Hepatocyte (in vitro differentiated cells): Measurements from ENCODE around the gene LCMT2. TPM values are rescaled to one million over a fixed set of nuclear protein-coding genes. Genes with fewer than 3 reads are reported as not detected.

ENCODE experiments used
- DNase-seq: peaks from one replicate; pipeline ENCODE4 v3.0.0-alpha.2; 2016; ENCODE audit warnings: low spot score
- H2AFZ ChIP-seq: fragments of 200-600 bp; sonication (generic); 2 replicates; pipeline ENCODE4 v1.6.0; 2016; ENCODE audit warnings: antibody characterized with exemption, mild to moderate bottlenecking
- H3K27ac ChIP-seq: fragments of 200-600 bp; sonication (generic); 2 replicates; pipeline ENCODE4 v1.5.1; 2016; ENCODE audit warnings: mild to moderate bottlenecking
- H3K27me3 ChIP-seq: fragments of 200-600 bp; sonication (generic); 2 replicates; pipeline ENCODE4 v1.6.1; 2016
- H3K36me3 ChIP-seq: fragments of 200-600 bp; sonication (generic); replicated peaks from 2 replicates; pipeline ENCODE4 v1.5.1; 2016; ENCODE audit warnings: low read depth; ENCODE audit not compliant: insufficient read depth
- H3K4me1 ChIP-seq: fragments of 200-600 bp; sonication (generic); 2 replicates; pipeline ENCODE4 v1.5.1; 2016; ENCODE audit warnings: mild to moderate bottlenecking, moderate library complexity; ENCODE audit not compliant: insufficient read depth
- H3K4me2 ChIP-seq: fragments of 200-600 bp; sonication (generic); 2 replicates; pipeline ENCODE4 v1.6.0; 2016
- H3K4me3 ChIP-seq: fragments of 200-600 bp; sonication (generic); 2 replicates; pipeline ENCODE4 v1.5.1; 2016; ENCODE audit warnings: mild to moderate bottlenecking
- H3K79me2 ChIP-seq: fragments of 200-600 bp; sonication (generic); 2 replicates; pipeline ENCODE4 v1.6.0; 2017; ENCODE audit warnings: mild to moderate bottlenecking
- H3K9me2 ChIP-seq: fragments of 200-600 bp; sonication (generic); replicated peaks from 2 replicates; pipeline ENCODE4 v1.6.0; 2017; ENCODE audit warnings: mild to moderate bottlenecking; ENCODE audit not compliant: insufficient read depth
- H3K9me3 ChIP-seq: fragments of 200-600 bp; sonication (generic); 2 replicates; pipeline ENCODE4 v1.5.1; 2016; ENCODE audit warnings: low read depth, mild to moderate bottlenecking
- H4K20me1 ChIP-seq: fragments of 200-600 bp; sonication (generic); 2 replicates; pipeline ENCODE4 v1.6.0; 2016; ENCODE audit warnings: mild to moderate bottlenecking; ENCODE audit not compliant: insufficient read depth, poor library complexity, severe bottlenecking
- CTCF ChIP-seq: fragments of 200-600 bp; sonication (generic); IDR thresholded peaks from 2 replicates; pipeline ENCODE4 v1.5.1; 2016; ENCODE audit warnings: antibody characterized with exemption, mild to moderate bottlenecking; ENCODE audit not compliant: poor library complexity
- EZH2 ChIP-seq: fragments of 200-600 bp; sonication (generic); IDR thresholded peaks from 2 replicates; pipeline ENCODE4 v1.6.1; 2016; ENCODE audit warnings: antibody characterized with exemption, mild to moderate bottlenecking, borderline replicate concordance
- EZH2phosphoT487 ChIP-seq: fragments of 200-600 bp; sonication (generic); IDR thresholded peaks from one replicate; pipeline ENCODE4 v1.6.1; 2018; ENCODE audit warnings: antibody characterized with exemption, mild to moderate bottlenecking, low read depth, moderate library complexity; ENCODE audit not compliant: unreplicated experiment, severe bottlenecking
- WGBS: methylation state at CpG from one replicate; pipeline ENCODE4 v1.1.6; 2016; ENCODE audit warnings: low lambda C conversion rate; ENCODE audit errors: missing lambda C conversion rate; 5-methylcytosine and 5-hydroxymethylcytosine counted together
- polyA plus RNA-seq: library from polyadenylated mRNA; unstranded; fragments of >200 nt; fragmentation: Nextera tagmentation; extraction: Ambion mirVana; gene quantifications from 2 replicates; pipeline ENCODE4 v1.2.1, GENCODE V29; 2016
- total RNA-seq: library from RNA; depleted of rRNA; stranded (reverse); fragments of >200 nt; gene quantifications from 2 replicates; pipeline ENCODE4 v1.2.3, GENCODE V29; 2014

The LCMT2 gene
- total and polyA plus RNA-seq, 2 experiments from 2014 or later, result 6.3 to 9.1 TPM

- TF ChIP-seq CTCF, result no peak
- H3K27ac ChIP-seq, result no peak within 1 kb of the TSS
- no peaks in the 10 kb centered on the region for H3K79me2 ChIP-seq
- H4K20me1 ChIP-seq, result no peaks in the 10 kb centered on the region
- H3K9me2 ChIP-seq, result no peaks in the 10 kb centered on the region
- H3K4me1 ChIP-seq, result no peaks in the 10 kb centered on the region
- WGBS, result 90% methylated on average over 11 of the region's 11 CpGs
- DNase-seq, result no peak
- H3K27me3 ChIP-seq, result peaks cover 2% of the 10 kb centered on the region
- no peaks in the 10 kb centered on the region for H3K36me3 ChIP-seq
- no peak within 1 kb of the TSS for H2AFZ ChIP-seq
- no peak within 1 kb of the TSS for H3K4me2 ChIP-seq
- no peak within 1 kb of the TSS for H3K4me3 ChIP-seq
- H3K9me3 ChIP-seq, result no peaks in the 10 kb centered on the region
Measured at GRCh38 chr15:43302205-43302817, 28.1 kb downstream of the LCMT2 start, which contains the start of gene TGM7. Gene TGM7, minus strand, starts transcription at chr15:43302255.

- H3K9me3 ChIP-seq, result no peaks in the 10 kb centered on the region
- no peaks in the 10 kb centered on the region for H3K9me2 ChIP-seq
- no peak overlapping the region for H2AFZ ChIP-seq
- no peak overlapping the region for H3K4me2 ChIP-seq
- H4K20me1 ChIP-seq, result no peaks in the 10 kb centered on the region
- H3K36me3 ChIP-seq, result no peaks in the 10 kb centered on the region
- H3K79me2 ChIP-seq, result no peaks in the 10 kb centered on the region
- no peak for DNase-seq
- H3K27ac ChIP-seq, result no peak overlapping the region
- peaks cover 7% of the 10 kb centered on the region for H3K27me3 ChIP-seq
- H3K4me3 ChIP-seq, result no peak overlapping the region
- H3K4me1 ChIP-seq, result no peaks in the 10 kb centered on the region
- TF ChIP-seq EZH2phosphoT487 (no peak), CTCF (no peak), EZH2 (no peak)
Measured at GRCh38 chr15:43299884-43300283, 30.5 kb downstream of the LCMT2 start.

- H3K27me3 ChIP-seq, result peaks cover 12% of the 10 kb centered on the region
- H4K20me1 ChIP-seq, result no peaks in the 10 kb centered on the region
- H3K9me2 ChIP-seq, result no peaks in the 10 kb centered on the region
- DNase-seq, result no peak
- WGBS, result 91% methylated on average over 3 of the region's 3 CpGs
- no peak overlapping the region for H3K4me3 ChIP-seq
- H3K36me3 ChIP-seq, result no peaks in the 10 kb centered on the region
- H3K27ac ChIP-seq, result no peak overlapping the region
- H3K4me2 ChIP-seq, result no peak overlapping the region
- no peaks in the 10 kb centered on the region for H3K9me3 ChIP-seq
- H3K4me1 ChIP-seq, result no peaks in the 10 kb centered on the region
- TF ChIP-seq EZH2phosphoT487 (no peak), CTCF (no peak)
- no peaks in the 10 kb centered on the region for H3K79me2 ChIP-seq
- no peak overlapping the region for H2AFZ ChIP-seq
Measured at GRCh38 chr15:43299411-43299810, 31.0 kb downstream of the LCMT2 start.

- H3K36me3 ChIP-seq, result no peaks in the 10 kb centered on the region
- 85% methylated on average over 6 of the region's 6 CpGs for WGBS
- DNase-seq, result no peak
- no peak overlapping the region for H3K4me3 ChIP-seq
- TF ChIP-seq CTCF, result no peak
- no peak for TF ChIP-seq EZH2
- no peak for TF ChIP-seq EZH2phosphoT487
- H3K79me2 ChIP-seq, result no peaks in the 10 kb centered on the region
- H4K20me1 ChIP-seq, result no peaks in the 10 kb centered on the region
- H3K4me2 ChIP-seq, result no peak overlapping the region
- H3K9me3 ChIP-seq, result no peaks in the 10 kb centered on the region
- H3K27ac ChIP-seq, result no peak overlapping the region
- H3K4me1 ChIP-seq, result no peaks in the 10 kb centered on the region
- peaks cover 36% of the 10 kb centered on the region for H3K27me3 ChIP-seq
- H2AFZ ChIP-seq, result no peak overlapping the region
- H3K9me2 ChIP-seq, result no peaks in the 10 kb centered on the region
Measured at GRCh38 chr15:43294091-43294706, 36.2 kb downstream of the LCMT2 start.
